GM23338 (cell line): ENCODE measurements around the gene CHAT. TPM values are rescaled to one million over a fixed set of nuclear protein-coding genes. Genes with fewer than 3 reads are reported as not detected.

Source experiments
- ATAC-seq: fragments of 200-7000 bp; cut with Tn5 transposase; 3 replicates; pipeline ENCODE4 v1.9.1; 2020
- DNase-seq: peaks from one replicate; pipeline ENCODE4 v3.0.0-alpha.2; 2015; ENCODE audit warnings: low spot score
- H2AFZ ChIP-seq: fragments of 200-600 bp; sonication (generic); 2 replicates; pipeline ENCODE4 v1.8.0; 2016; ENCODE audit warnings: antibody characterized with exemption, mild to moderate bottlenecking, moderate library complexity
- H3F3A ChIP-seq: fragments of 200-600 bp; sonication (generic); replicated peaks from 2 replicates; pipeline ENCODE4 v1.8.0; 2017; ENCODE audit warnings: antibody characterized with exemption, mixed run types, low read depth
- H3K27ac ChIP-seq: fragments of 200-600 bp; sonication (generic); 2 replicates; pipeline ENCODE4 v1.6.1; 2016; ENCODE audit warnings: low read depth
- H3K27me3 ChIP-seq: fragments of 200-600 bp; sonication (generic); 2 replicates; pipeline ENCODE4 v1.8.0; 2016; ENCODE audit warnings: mild to moderate bottlenecking, mixed run types, moderate library complexity; ENCODE audit not compliant: insufficient read depth
- H3K36me3 ChIP-seq: fragments of 200-600 bp; sonication (generic); 2 replicates; pipeline ENCODE4 v1.8.0; 2016; ENCODE audit warnings: mild to moderate bottlenecking; ENCODE audit not compliant: insufficient read depth
- H3K4me1 ChIP-seq: fragments of 200-600 bp; sonication (generic); 2 replicates; pipeline ENCODE4 v1.8.0; 2016; ENCODE audit warnings: mild to moderate bottlenecking, moderate library complexity; ENCODE audit not compliant: insufficient read depth
- H3K4me2 ChIP-seq: fragments of 200-600 bp; sonication (generic); 2 replicates; pipeline ENCODE4 v1.7.1; 2017; ENCODE audit warnings: mixed run types
- H3K4me3 ChIP-seq: fragments of 200-600 bp; sonication (generic); 2 replicates; pipeline ENCODE4 v1.6.1; 2016; ENCODE audit warnings: mixed run types
- H3K79me2 ChIP-seq: fragments of 200-600 bp; sonication (generic); replicated peaks from 2 replicates; pipeline ENCODE4 v1.8.0; 2017; ENCODE audit warnings: mild to moderate bottlenecking; ENCODE audit not compliant: insufficient read depth
- H3K9me2 ChIP-seq: fragments of 200-600 bp; sonication (generic); 2 replicates; pipeline ENCODE4 v1.8.0; 2017; ENCODE audit not compliant: insufficient read depth
- H4K20me1 ChIP-seq: fragments of 200-600 bp; sonication (generic); replicated peaks from 2 replicates; pipeline ENCODE4 v1.8.0; 2017; ENCODE audit warnings: mild to moderate bottlenecking; ENCODE audit not compliant: insufficient read depth
- H3K27ac Mint-ChIP-seq: 2 replicates; pipeline ENCODE4 v1.8.0; 2020; ENCODE audit warnings: inconsistent platforms, mild to moderate bottlenecking, moderate library complexity, mixed read lengths
- H3K27me3 Mint-ChIP-seq: 3 replicates; pipeline ENCODE4 v1.8.0; 2022; ENCODE audit warnings: low read depth, mild to moderate bottlenecking, moderate library complexity, mixed read lengths, inconsistent platforms; ENCODE audit not compliant: insufficient read depth, poor library complexity
- H3K36me3 Mint-ChIP-seq: 3 replicates; pipeline ENCODE4 v1.8.0; 2021; ENCODE audit warnings: low read depth, mild to moderate bottlenecking, inconsistent platforms, moderate library complexity, mixed read lengths
- H3K4me1 Mint-ChIP-seq: 3 replicates; pipeline ENCODE4 v1.8.0; 2020; ENCODE audit warnings: mild to moderate bottlenecking, inconsistent platforms, mixed read lengths
- H3K4me3 Mint-ChIP-seq: 3 replicates; pipeline ENCODE4 v1.8.0; 2021; ENCODE audit warnings: moderate library complexity, mild to moderate bottlenecking, inconsistent platforms, mixed read lengths
- H3K9me3 Mint-ChIP-seq: 3 replicates; pipeline ENCODE4 v1.8.0; 2020; ENCODE audit warnings: moderate library complexity, mild to moderate bottlenecking, inconsistent platforms, mixed read lengths
- CREB1 ChIP-seq: fragments of 250-450 bp; sonication (Bioruptor Pico); IDR thresholded peaks from 2 replicates; pipeline ENCODE4 v1.5.0; 2020; ENCODE audit warnings: low read depth, mild to moderate bottlenecking, moderate library complexity
- EZH2 ChIP-seq: fragments of 200-600 bp; sonication (generic); IDR thresholded peaks from one replicate; pipeline ENCODE4 v1.8.0; 2017; ENCODE audit warnings: antibody characterized with exemption, mild to moderate bottlenecking, low read depth; ENCODE audit not compliant: unreplicated experiment
- EZH2phosphoT487 ChIP-seq: fragments of 200-600 bp; sonication (generic); IDR thresholded peaks from one replicate; pipeline ENCODE4 v1.8.1; 2018; ENCODE audit warnings: antibody characterized with exemption; ENCODE audit not compliant: unreplicated experiment
- JUNB ChIP-seq: IDR thresholded peaks from one replicate; pipeline ENCODE4 v1.6.1; 2016; ENCODE audit warnings: antibody characterized with exemption; ENCODE audit not compliant: unreplicated experiment
- NANOG ChIP-seq: IDR thresholded peaks from 2 replicates; pipeline ENCODE4 v1.6.1; 2016; ENCODE audit warnings: antibody characterized with exemption, borderline replicate concordance
- POLR2AphosphoS5 ChIP-seq: IDR thresholded peaks from 2 replicates; pipeline ENCODE4 v1.6.1; 2016; ENCODE audit warnings: antibody characterized with exemption, low read depth
- REST ChIP-seq: IDR thresholded peaks from one replicate; pipeline ENCODE4 v1.6.1; 2018; ENCODE audit warnings: antibody characterized with exemption; ENCODE audit not compliant: unreplicated experiment
- STAT1 ChIP-seq: IDR thresholded peaks from one replicate; pipeline ENCODE4 v1.6.1; 2016; ENCODE audit warnings: antibody characterized with exemption; ENCODE audit not compliant: unreplicated experiment
- ZNF114 ChIP-seq: fragments of 250-450 bp; sonication (Bioruptor Pico); IDR thresholded peaks from 2 replicates; pipeline ENCODE4 v1.5.0; 2020; ENCODE audit warnings: mild to moderate bottlenecking, moderate library complexity
- ZNF331 ChIP-seq: fragments of 250-450 bp; sonication (Bioruptor Pico); IDR thresholded peaks from 2 replicates; pipeline ENCODE4 v1.5.0; 2020; ENCODE audit warnings: low read depth, mild to moderate bottlenecking, moderate library complexity
- polyA plus RNA-seq: library from polyadenylated mRNA; unstranded; fragments of >200 nt; fragmentation: Nextera tagmentation; extraction: Ambion mirVana; gene quantifications from 2 replicates; pipeline ENCODE4 v1.2.1, GENCODE V29; 2016
- total RNA-seq: library from RNA; depleted of rRNA; stranded (reverse); fragments of >200 nt; shearing (Covaris generic); gene quantifications from 2 replicates; pipeline ENCODE4 v1.2.3, GENCODE V29; 2014
- TF ChIP-seq, protein P1 (sequence below): IDR thresholded peaks from 2 replicates; pipeline ENCODE4 v1.6.1; 2016; ENCODE audit warnings: antibody characterized with exemption
- TF ChIP-seq, protein P2 (sequence below), 2 experiments: fragments of 200-600 bp in 1 of 2; sonication (generic) in 1 of 2; conservative IDR thresholded peaks; 2 replicates each; pipeline versions ENCODE4 v1.5.1 to v1.6.1; 2016 to 2017; ENCODE audit warnings: antibody characterized with exemption in 2 of 2, low read depth in 2 of 2, mild to moderate bottlenecking in 2 of 2, moderate library complexity in 1 of 2

Gene CHAT
- total and polyA plus RNA-seq, 2 experiments from 2014 or later = not detected

- Mint-ChIP-seq H3K9me3 (no peaks in the 10 kb centered on the region), H3K4me3 (no peak overlapping the region), H3K27me3 (peaks cover 32% of the 10 kb centered on the region), H3K36me3 (no peaks in the 10 kb centered on the region), H3K27ac (no peak overlapping the region), H3K4me1 (peaks cover 13% of the 10 kb centered on the region)
- Histone ChIP-seq H2AFZ (no peak overlapping the region), H3K27me3 (no peaks in the 10 kb centered on the region), H3K4me2 (no peak overlapping the region), H4K20me1 (no peaks in the 10 kb centered on the region), H3F3A (no peaks in the 10 kb centered on the region), H3K36me3 (no peaks in the 10 kb centered on the region), H3K79me2 (no peaks in the 10 kb centered on the region), H3K4me3 (no peak overlapping the region), H3K4me1 (no peaks in the 10 kb centered on the region; the same call in 1 of the 2 replicates), H3K9me2 (no peaks in the 10 kb centered on the region), H3K27ac (no peak overlapping the region)
- DNase-seq (no peak), ATAC-seq (no peak)
- no peak for TF ChIP-seq JUNB
- no peak for TF ChIP-seq STAT1
- TF ChIP-seq EZH2 = no peak
- no peak for TF ChIP-seq NANOG
These were observed 17.0 kb upstream of the CHAT start for GRCh38 chr10:49596836-49597235.

- Mint-ChIP-seq H3K9me3 (no peaks in the 10 kb centered on the region), H3K4me1 (peaks cover 13% of the 10 kb centered on the region), H3K36me3 (no peaks in the 10 kb centered on the region), H3K4me3 (no peak overlapping the region), H3K27me3 (peaks cover 32% of the 10 kb centered on the region), H3K27ac (no peak overlapping the region)
- no peaks in the 10 kb centered on the region for H3K9me2 ChIP-seq
- ATAC-seq (no peak), DNase-seq (no peak)
- no peaks in the 10 kb centered on the region for H3K79me2 ChIP-seq
- no peaks in the 10 kb centered on the region for H3K36me3 ChIP-seq
- H3K4me2 ChIP-seq = no peak overlapping the region
- H3F3A ChIP-seq = no peaks in the 10 kb centered on the region
- no peak overlapping the region for H2AFZ ChIP-seq
- H4K20me1 ChIP-seq = no peaks in the 10 kb centered on the region; the same call in 1 of the 2 replicates
- H3K4me1 ChIP-seq = no peaks in the 10 kb centered on the region; the same call in 1 of the 2 replicates
- H3K4me3 ChIP-seq = no peak overlapping the region
- no peak overlapping the region for H3K27ac ChIP-seq
- 0 out of 2 replicates have a peak, but pooled peaks cover under 1% of the 10 kb centered on the region for H3K27me3 ChIP-seq
- no peak for TF ChIP-seq JUNB
- TF ChIP-seq EZH2phosphoT487 = no peak
- no peak for TF ChIP-seq ZNF331 (CRISPR knock-in tag)
- TF ChIP-seq POLR2AphosphoS5 = no peak
- no peak for TF ChIP-seq NANOG
- TF ChIP-seq, protein P1, sequence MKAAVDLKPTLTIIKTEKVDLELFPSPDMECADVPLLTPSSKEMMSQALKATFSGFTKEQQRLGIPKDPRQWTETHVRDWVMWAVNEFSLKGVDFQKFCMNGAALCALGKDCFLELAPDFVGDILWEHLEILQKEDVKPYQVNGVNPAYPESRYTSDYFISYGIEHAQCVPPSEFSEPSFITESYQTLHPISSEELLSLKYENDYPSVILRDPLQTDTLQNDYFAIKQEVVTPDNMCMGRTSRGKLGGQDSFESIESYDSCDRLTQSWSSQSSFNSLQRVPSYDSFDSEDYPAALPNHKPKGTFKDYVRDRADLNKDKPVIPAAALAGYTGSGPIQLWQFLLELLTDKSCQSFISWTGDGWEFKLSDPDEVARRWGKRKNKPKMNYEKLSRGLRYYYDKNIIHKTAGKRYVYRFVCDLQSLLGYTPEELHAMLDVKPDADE = no peak
- TF ChIP-seq ZNF114 (CRISPR knock-in tag) = no peak
- TF ChIP-seq EZH2 = no peak
- TF ChIP-seq REST = no peak
- no peak for TF ChIP-seq CREB1
- TF ChIP-seq STAT1 = no peak
- TF ChIP-seq, protein P2, sequence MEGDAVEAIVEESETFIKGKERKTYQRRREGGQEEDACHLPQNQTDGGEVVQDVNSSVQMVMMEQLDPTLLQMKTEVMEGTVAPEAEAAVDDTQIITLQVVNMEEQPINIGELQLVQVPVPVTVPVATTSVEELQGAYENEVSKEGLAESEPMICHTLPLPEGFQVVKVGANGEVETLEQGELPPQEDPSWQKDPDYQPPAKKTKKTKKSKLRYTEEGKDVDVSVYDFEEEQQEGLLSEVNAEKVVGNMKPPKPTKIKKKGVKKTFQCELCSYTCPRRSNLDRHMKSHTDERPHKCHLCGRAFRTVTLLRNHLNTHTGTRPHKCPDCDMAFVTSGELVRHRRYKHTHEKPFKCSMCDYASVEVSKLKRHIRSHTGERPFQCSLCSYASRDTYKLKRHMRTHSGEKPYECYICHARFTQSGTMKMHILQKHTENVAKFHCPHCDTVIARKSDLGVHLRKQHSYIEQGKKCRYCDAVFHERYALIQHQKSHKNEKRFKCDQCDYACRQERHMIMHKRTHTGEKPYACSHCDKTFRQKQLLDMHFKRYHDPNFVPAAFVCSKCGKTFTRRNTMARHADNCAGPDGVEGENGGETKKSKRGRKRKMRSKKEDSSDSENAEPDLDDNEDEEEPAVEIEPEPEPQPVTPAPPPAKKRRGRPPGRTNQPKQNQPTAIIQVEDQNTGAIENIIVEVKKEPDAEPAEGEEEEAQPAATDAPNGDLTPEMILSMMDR (conservative IDR thresholded peaks at IDR 0.05; ENCODE audit: low read depth in 2 of 2) = no peak
These were observed 16.2 kb upstream of the CHAT start for GRCh38 chr10:49597426-49598163.
